GM12801 (cell line): ENCODE results near the gene QSOX2.

Source experiments
- CTCF ChIP-seq: IDR thresholded peaks from one replicate; pipeline ENCODE4 v1.5.1; 2011; ENCODE audit warnings: control low read depth; ENCODE audit not compliant: insufficient read length; ENCODE audit errors: extremely low read depth

QSOX2 gene

GRCh38 chr9:136192289-136193126, 53.1 kb downstream of the QSOX2 start:
- TF ChIP-seq CTCF, result no peak

DNA sequence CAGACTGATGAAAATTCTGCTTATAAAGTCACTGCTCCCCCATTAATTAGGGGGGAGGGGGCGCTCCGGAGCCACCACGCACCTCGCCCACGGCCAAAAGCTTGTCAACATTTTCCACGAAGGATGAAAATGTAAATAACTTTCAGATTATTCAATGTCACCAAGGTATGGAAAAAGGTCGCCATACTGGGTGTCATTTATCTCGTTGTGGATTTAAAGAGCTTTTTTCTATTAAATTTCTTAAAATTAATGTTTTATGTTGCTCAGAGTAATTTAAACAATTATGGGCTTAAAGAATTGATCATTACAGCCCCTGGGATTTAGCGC, 53.7 kb downstream of the QSOX2 start:
- TF ChIP-seq CTCF, result no peak

- TF ChIP-seq CTCF, result no peak
Observed at GRCh38 chr9:136191099-136191959, 54.3 kb downstream of the QSOX2 start.

DNA sequence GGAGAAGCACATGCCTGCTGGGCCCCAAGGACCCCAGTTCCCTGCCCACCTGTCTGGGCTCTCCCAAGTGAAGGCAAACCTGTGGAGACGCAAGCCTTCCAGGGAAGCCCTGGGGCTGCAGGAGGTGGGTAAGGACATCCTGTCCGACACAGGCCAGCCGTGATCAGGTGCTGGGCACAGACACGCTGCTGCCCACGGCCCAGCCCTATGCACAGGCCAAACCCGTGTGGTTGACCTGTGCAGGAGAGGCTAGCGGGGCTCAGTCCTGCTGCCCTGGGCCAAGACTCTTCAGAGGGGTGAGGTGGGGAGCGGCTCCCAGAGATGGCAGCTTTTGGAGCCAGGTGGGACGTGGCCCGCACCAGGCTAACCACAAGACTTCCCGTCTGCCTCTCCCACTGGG, 55.0 kb downstream of the QSOX2 start:
- no peak for TF ChIP-seq CTCF

DNA sequence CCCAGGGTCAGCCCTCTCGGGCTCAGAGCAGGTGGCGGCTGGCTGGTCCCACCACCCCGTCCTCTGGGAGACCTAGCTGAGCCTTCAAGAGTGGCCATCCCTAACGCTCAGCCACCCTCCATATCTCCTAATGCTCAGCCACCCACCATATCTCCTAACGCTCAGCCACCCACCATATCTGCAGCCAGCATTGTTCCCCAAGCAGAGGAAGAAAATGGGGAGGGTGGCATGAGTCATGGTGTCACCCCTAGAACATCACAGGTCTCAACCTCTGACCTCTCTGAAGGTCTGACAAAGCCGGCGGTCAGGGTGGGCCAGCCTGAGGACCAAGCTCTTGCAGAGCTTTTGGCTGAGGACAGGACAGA, 55.4 kb downstream of the QSOX2 start:
- no peak for TF ChIP-seq CTCF

DNA sequence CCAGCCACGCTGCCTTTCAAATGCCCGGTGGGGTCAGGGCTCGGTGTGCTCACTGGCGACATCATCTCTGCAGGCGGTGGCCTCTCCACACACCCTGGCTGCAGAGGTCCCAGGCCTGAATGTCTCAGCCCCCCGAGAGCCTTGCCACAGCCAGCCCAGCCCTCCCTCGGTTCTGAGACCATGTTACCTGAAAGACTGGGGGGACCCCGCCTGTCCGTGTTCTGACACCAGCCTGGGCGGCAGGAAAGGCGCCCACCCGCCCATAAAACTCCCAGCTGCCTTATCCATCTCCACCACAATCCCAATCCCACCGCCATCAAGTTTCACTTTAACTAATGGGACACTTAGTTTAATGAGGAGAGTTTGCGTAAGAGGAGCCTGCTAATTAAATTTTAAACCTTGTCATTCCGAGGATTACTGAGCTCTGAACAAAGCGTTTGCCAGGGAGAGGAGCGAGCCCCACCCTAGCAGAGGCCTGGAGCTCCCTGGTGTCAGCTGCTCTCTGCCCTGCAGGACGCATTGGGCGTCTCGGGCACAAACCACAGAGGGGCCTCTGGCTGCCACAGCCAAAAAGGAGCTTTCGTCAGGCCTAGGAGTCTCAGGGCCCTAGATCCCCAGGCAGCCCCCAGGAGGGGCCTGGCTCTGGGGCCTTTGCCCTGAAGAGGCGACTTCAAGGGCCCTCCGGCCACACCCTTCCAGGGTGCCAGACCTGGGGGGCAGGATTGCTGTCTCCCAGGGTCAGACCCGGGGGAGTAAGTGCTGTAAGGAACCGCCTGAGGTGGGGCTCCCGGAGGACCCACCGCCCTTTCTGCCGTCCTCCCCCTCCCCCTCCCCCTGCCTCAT, 56.0 kb downstream of the QSOX2 start:
- TF ChIP-seq CTCF, result no peak
